HepG2 (cell line): Measurements from ENCODE around the gene ETNK1. TPM values are rescaled to one million over a fixed set of nuclear protein-coding genes. Genes with fewer than 3 reads are reported as not detected.

ENCODE experiments used
- ATAC-seq: fragments of 200-7000 bp; cut with Tn5 transposase; 3 replicates; pipeline ENCODE4 v1.9.1; 2020; ENCODE audit warnings: mild to moderate bottlenecking, moderate library complexity
- BruUV-seq: library from RNA; stranded (reverse); fragments of 400-500 nt; replicated peaks from 2 replicates; lab custom pipeline; 2021; lab: Mats Ljungman, UMichigan
- CTCF ChIA-PET: fragments of 300-600 bp; formaldehyde crosslinking; extraction: SDS; loops from one replicate; lab custom pipeline; 2021; ENCODE audit warnings: low total read pairs, inconsistent platforms, low intra/inter-chr PET ratio; lab: Yijun Ruan, JAX
- POLR2A ChIA-PET: fragments of 350-600 bp; sonication (Branson Sonifier 250); formaldehyde crosslinking; loops from one replicate; lab custom pipeline; 2020; ENCODE audit warnings: antibody characterized with exemption, inconsistent platforms; lab: Yijun Ruan, JAX
- DNase-seq: peaks from one replicate; pipeline ENCODE4 v3.0.0-alpha.2; 2015; ENCODE audit warnings: low spot score
- FAIRE-seq: peaks from 3 replicates; lab custom pipeline; 2011; peaks lifted over from hg19 to GRCh38; lab: Jason Lieb, UNC
- H2AFZ ChIP-seq: one replicate; pipeline ENCODE4 v1.6.1; 2011; ENCODE audit warnings: low read length, inconsistent platforms
- H3K27ac ChIP-seq: fragments of 300-600 bp; 3 replicates; pipeline ENCODE4 v1.8.0; 2011; ENCODE audit warnings: mixed run types, mild to moderate bottlenecking, mixed read lengths, low read length, inconsistent platforms; ENCODE audit not compliant: insufficient read depth; ENCODE audit errors: extremely low read length
- H3K27me3 ChIP-seq, 2 experiments: fragments of 200-600 bp in 1 of 2; 2 replicates in 1 of 2; 3 replicates in 1 of 2; pipeline versions ENCODE4 v1.6.0 to v1.8.0; 2011; ENCODE audit warnings: low read length in 2 of 2, mild to moderate bottlenecking in 2 of 2, moderate library complexity in 2 of 2, inconsistent platforms in 1 of 2; ENCODE audit not compliant: insufficient read depth in 2 of 2, control insufficient read depth in 1 of 2
- H3K36me3 ChIP-seq, 2 experiments: fragments of 200-600 bp in 1 of 2; replicated peaks in 1 of 2; 2 replicates in 1 of 2; 3 replicates in 1 of 2; pipeline versions ENCODE4 v1.5.1 to v1.8.0; 2011; ENCODE audit warnings: low read length in 2 of 2, inconsistent platforms in 1 of 2; ENCODE audit not compliant: insufficient read depth in 2 of 2, control insufficient read depth in 1 of 2
- H3K4me1 ChIP-seq: 2 replicates; pipeline ENCODE4 v1.5.1; 2012; ENCODE audit warnings: low read length, inconsistent platforms; ENCODE audit not compliant: insufficient read depth
- H3K4me2 ChIP-seq: 2 replicates; pipeline ENCODE4 v1.6.0; 2011; ENCODE audit warnings: low read depth, low read length, inconsistent platforms
- H3K4me3 ChIP-seq, 3 experiments: fragments of 200-600 bp in 1 of 3; sonication (generic), shearing (Covaris generic) in 1 of 3; replicated peaks in 1 of 3; 2 replicates each; pipeline ENCODE4 v1.5.1; 2011 to 2016; ENCODE audit warnings: low read length in 3 of 3, inconsistent platforms in 2 of 3, low read depth in 2 of 3, mild to moderate bottlenecking in 2 of 3, control low read depth in 1 of 3, mixed read lengths in 1 of 3; ENCODE audit not compliant: insufficient read depth in 1 of 3
- H3K79me2 ChIP-seq: one replicate; pipeline ENCODE4 v1.6.1; 2011; ENCODE audit warnings: low read length, inconsistent platforms; ENCODE audit not compliant: insufficient read depth
- H3K9ac ChIP-seq: 2 replicates; pipeline ENCODE4 v1.6.0; 2011; ENCODE audit warnings: mild to moderate bottlenecking, low read depth, low read length, inconsistent platforms; ENCODE audit not compliant: insufficient read depth
- H3K9me3 ChIP-seq: 2 replicates; pipeline ENCODE4 v1.5.1; 2012; ENCODE audit warnings: mild to moderate bottlenecking, low read length
- H4K20me1 ChIP-seq: 2 replicates; pipeline ENCODE4 v1.6.0; 2011; ENCODE audit warnings: inconsistent platforms, mild to moderate bottlenecking, low read length, moderate library complexity; ENCODE audit not compliant: insufficient read depth
- ASH2L ChIP-seq: fragments of 300-600, 200-600 bp; sonication (generic); IDR thresholded peaks from 2 replicates; pipeline ENCODE4 v1.7.0; 2017; ENCODE audit warnings: low read depth, mild to moderate bottlenecking, moderate library complexity, mixed read lengths, low read length; ENCODE audit not compliant: insufficient read length
- KDM5B ChIP-seq: sonication (generic); formaldehyde crosslinking; IDR thresholded peaks from 2 replicates; pipeline ENCODE4 v1.4.0; 2020; ENCODE audit warnings: missing genetic modification reagents, mild to moderate bottlenecking, borderline replicate concordance
- MAFF ChIP-seq: IDR thresholded peaks from 2 replicates; pipeline ENCODE4 v1.6.1; 2011; ENCODE audit warnings: low read depth, low read length, improper control_type of control experiment
- MAFK ChIP-seq, 2 experiments: IDR thresholded peaks in 1 of 2; conservative IDR thresholded peaks in 1 of 2; 2 replicates each; pipeline ENCODE4 v1.6.1; 2011; ENCODE audit warnings: improper control_type of control experiment in 2 of 2, low read length in 2 of 2
- SALL2 ChIP-seq: sonication (generic); formaldehyde crosslinking; IDR thresholded peaks from 2 replicates; pipeline ENCODE4 v1.8.1; 2023; ENCODE audit warnings: mild to moderate bottlenecking, missing genetic modification reagents, inconsistent platforms
- ZNF121 ChIP-seq: sonication (generic); formaldehyde crosslinking; IDR thresholded peaks from 2 replicates; pipeline ENCODE4 v1.5.0; 2020; ENCODE audit warnings: mild to moderate bottlenecking, missing genetic modification reagents
- WGBS: methylation state at CpG from one replicate; pipeline ENCODE4 v1.1.6; 2017; ENCODE audit warnings: low lambda C conversion rate; 5-methylcytosine and 5-hydroxymethylcytosine counted together
- in situ Hi-C: cut with HindIII; loops from 2 replicates; pipeline ENCODE4 v1.10.0; 2017; ENCODE audit warnings: low pct_unique_long_range_greater_than_20kb; ENCODE audit not compliant: extremely low pct_ligation_motif_present
- intact Hi-C: fragments of 100-400 bp; cut with micrococcal nuclease; formaldehyde crosslinking; loops from one replicate; pipeline ENCODE4 v1.10.0; 2022; ENCODE audit not compliant: unreplicated experiment
- polyA plus RNA-seq, 8 experiments: library from polyadenylated mRNA; depleted of rRNA in 3 of 8; stranded (reverse) in 7 of 8; unstranded in 1 of 8; fragments of >200 nt; fragmentation: Illumina TruSeq in 4 of 8; extraction: Trizol in 4 of 8; gene quantifications; 2 replicates each; pipeline versions ENCODE4 v1.2.1 to v1.2.3, GENCODE V29; 2011 to 2016; ENCODE audit warnings: low read depth in 4 of 8, missing spikeins in 1 of 8, mixed read lengths in 1 of 8; ENCODE audit not compliant: insufficient read depth in 1 of 8
- total RNA-seq, 5 experiments: library from RNA; depleted of rRNA; stranded (reverse); fragments of >200 nt; fragmentation: Illumina TruSeq; extraction: Trizol; gene quantifications; 2 replicates each; pipeline ENCODE4 v1.2.3, GENCODE V29; 2016; ENCODE audit warnings: low read depth in 1 of 5
- TF ChIP-seq, protein P1 (sequence below), 2 experiments: fragments of 450-650 bp in 1 of 2; sonication (generic) in 1 of 2; formaldehyde crosslinking; IDR thresholded peaks; 2 replicates each; pipeline versions ENCODE4 v1.5.0 to v1.8.0; 2020 to 2022; ENCODE audit warnings: mild to moderate bottlenecking in 1 of 2, missing genetic modification reagents in 1 of 2

Gene ETNK1
- total and polyA plus RNA-seq, 2 of the 13 experiments (the other 11 are each of a cell fraction or from before 2014, with no cell fraction given): 14.4 to 55.7 TPM

- intact Hi-C loops (no loop called here), in situ Hi-C loops (no loop called here)
- ChIA-PET POLR2A (no interaction called here), CTCF (no interaction called here)
- Histone ChIP-seq H2AFZ (no peak overlapping the region), H3K36me3 (peaks cover 0 to 21% of the 10 kb centered on the region in 2 experiments; a peak in 1 of 5 replicates), H3K27ac (no peak overlapping the region), H3K9ac (no peak overlapping the region), H4K20me1 (no peaks in the 10 kb centered on the region), H3K4me2 (no peak overlapping the region), H3K27me3 (no peaks in the 10 kb centered on the region), H3K4me1 (no peaks in the 10 kb centered on the region), H3K4me3 (no peak overlapping the region), H3K79me2 (no peaks in the 10 kb centered on the region), H3K9me3 (no peaks in the 10 kb centered on the region)
- DNase-seq (no peak), FAIRE-seq (no peak), ATAC-seq (no peak)
- BruUV-seq: no TSS peak
- TF ChIP-seq SALL2: no peak
- TF ChIP-seq ASH2L: no peak
- TF ChIP-seq, protein P1, sequence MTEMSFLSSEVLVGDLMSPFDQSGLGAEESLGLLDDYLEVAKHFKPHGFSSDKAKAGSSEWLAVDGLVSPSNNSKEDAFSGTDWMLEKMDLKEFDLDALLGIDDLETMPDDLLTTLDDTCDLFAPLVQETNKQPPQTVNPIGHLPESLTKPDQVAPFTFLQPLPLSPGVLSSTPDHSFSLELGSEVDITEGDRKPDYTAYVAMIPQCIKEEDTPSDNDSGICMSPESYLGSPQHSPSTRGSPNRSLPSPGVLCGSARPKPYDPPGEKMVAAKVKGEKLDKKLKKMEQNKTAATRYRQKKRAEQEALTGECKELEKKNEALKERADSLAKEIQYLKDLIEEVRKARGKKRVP (CRISPR knock-in tag; IDR thresholded peaks at IDR 0.05): no peak
- no peak for TF ChIP-seq KDM5B
Observed at GRCh38 chr12:22665476-22665875, 40.5 kb downstream of the ETNK1 start.

DNA sequence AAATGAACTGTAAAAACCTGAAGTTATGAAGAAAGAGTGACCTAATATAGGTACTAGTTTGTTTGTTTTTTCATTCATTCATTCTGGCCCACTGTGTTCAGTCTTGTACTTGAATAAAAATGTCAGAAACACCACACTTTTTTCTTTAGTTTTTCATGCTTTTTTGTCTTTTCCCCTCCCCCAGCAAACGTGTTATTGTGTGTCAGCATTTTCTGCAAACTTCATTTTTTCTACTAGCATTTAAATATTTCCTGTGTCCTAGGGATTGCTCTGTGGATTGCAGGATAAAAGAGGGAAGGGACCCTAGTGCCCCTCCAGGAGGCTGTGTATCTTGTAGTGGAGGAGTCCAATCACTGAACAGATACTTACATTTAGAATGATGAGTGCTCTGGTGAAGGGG is 42.2 kb downstream of the ETNK1 start:
- TF ChIP-seq MAFF (peak; percentile 61), MAFK (conservative IDR thresholded peaks at IDR 0.05 in 1 of 2, IDR thresholded peaks at IDR 0.05 in 1 of 2; ENCODE audit: low read length in 2 of 2) (peak; percentile 51 to 74; a peak in 3 of 4 replicates), ZNF121 (CRISPR knock-in tag) (no peak)
- ChIA-PET POLR2A (no interaction called here), CTCF (no interaction called here)
- Histone ChIP-seq H3K9ac (no peak overlapping the region), H3K9me3 (no peaks in the 10 kb centered on the region), H3K4me3 (no peak overlapping the region), H3K4me2 (no peak overlapping the region), H3K4me1 (no peaks in the 10 kb centered on the region), H2AFZ (no peak overlapping the region), H3K27me3 (no peaks in the 10 kb centered on the region), H3K79me2 (no peaks in the 10 kb centered on the region), H4K20me1 (no peaks in the 10 kb centered on the region), H3K36me3 (peaks cover 0 to 23% of the 10 kb centered on the region in 2 experiments; a peak in 1 of 5 replicates), H3K27ac (no peak overlapping the region)
- DNase-seq (no peak), FAIRE-seq (no peak), ATAC-seq (no peak)
- intact Hi-C loops: no loop called here
- WGBS: 0% methylated on average over 1 of the region's 1 CpG
- no TSS peak for BruUV-seq
- in situ Hi-C loops: no loop called here
